Uterus (tissue), 4 donors: ENCODE results near the gene TSKU. TPM values are rescaled to one million over a fixed set of nuclear protein-coding genes. Genes with fewer than 3 reads are reported as not detected.

Experiments
- DNase-seq, 2 donors: peaks; one replicate each; pipeline ENCODE4 v3.0.0-alpha.2; 2019 to 2020
- H3K27ac ChIP-seq, 2 donors: fragments of 200-600 bp; sonication (generic); 1 replicate in 1 of 2; 2 replicates in 1 of 2; pipeline ENCODE4 v1.5.1; 2016 to 2018
- H3K27me3 ChIP-seq, 2 donors: fragments of 200-600 bp; sonication (generic); one replicate each; pipeline ENCODE4 v1.5.1; 2018 to 2019; ENCODE audit warnings: control low read depth in 1 of 2
- H3K36me3 ChIP-seq, 2 donors: fragments of 200-600 bp; sonication (generic); one replicate each; pipeline ENCODE4 v1.5.1; 2019; ENCODE audit warnings: control low read depth in 1 of 2
- H3K4me1 ChIP-seq, 2 donors: fragments of 200-600 bp; sonication (generic); one replicate each; pipeline ENCODE4 v1.5.1; 2018 to 2019; ENCODE audit warnings: control low read depth in 1 of 2
- H3K4me3 ChIP-seq, 2 donors: fragments of 200-600 bp; sonication (generic); 1 replicate in 1 of 2; 2 replicates in 1 of 2; pipeline ENCODE4 v1.5.1; 2018 to 2019; ENCODE audit warnings: mild to moderate bottlenecking in 1 of 2
- H3K9me3 ChIP-seq, 2 donors: fragments of 200-600 bp; sonication (generic); one replicate each; pipeline ENCODE4 v1.5.1; 2019; ENCODE audit warnings: control low read depth in 1 of 2
- CTCF ChIP-seq, 4 experiments: fragments of 200-600 bp in 2 of 4; fragments of 450-650 bp in 2 of 4; sonication (generic) in 2 of 4; IDR thresholded peaks; one replicate each; pipeline ENCODE4 v1.5.1; 2016 to 2019; ENCODE audit warnings: antibody characterized with exemption in 4 of 4, mild to moderate bottlenecking in 2 of 4, moderate library complexity in 1 of 4
- POLR2A ChIP-seq, 2 donors: fragments of 450-650 bp; IDR thresholded peaks; one replicate each; pipeline ENCODE4 v1.6.1; 2016; ENCODE audit warnings: antibody characterized with exemption in 2 of 2, mild to moderate bottlenecking in 1 of 2, moderate library complexity in 1 of 2
- intact Hi-C: fragments of 100-400 bp; cut with DNase I; formaldehyde crosslinking; loops from one replicate; pipeline ENCODE4 v1.15.1; 2023; ENCODE audit warnings: low total_unique reads
- total RNA-seq, 4 donors: library from RNA; depleted of rRNA in 3 of 4; stranded (reverse); fragments of >200 nt in 3 of 4; gene quantifications; one replicate each; pipeline versions ENCODE4 v1.1.0 to v1.2.4, GENCODE V29; 2014 to 2023
- donor health status: DM: yes; HTN: yes; CAD: no.

Gene TSKU
- total RNA-seq, 4 donors from 2014 or later = 19.4 to 108 (median 27.4) TPM

- intact Hi-C loops = loop anchor here (10.0 kb wide), 1 partner anchor 109 kb away; no protein-coding TSS in a partner anchor
- H3K4me3 ChIP-seq = no peak overlapping the region
- peak in 1 of 2 donors; percentile 13 for DNase-seq
- TF ChIP-seq CTCF (IDR thresholded peaks at IDR 0.05) (no peak), POLR2A (IDR thresholded peaks at IDR 0.05) (no peak)
- no peaks in the 10 kb centered on the region for H3K36me3 ChIP-seq
- H3K4me1 ChIP-seq = no peaks in the 10 kb centered on the region
- no peak overlapping the region for H3K27ac ChIP-seq
- no peaks in the 10 kb centered on the region for H3K27me3 ChIP-seq
- no peaks in the 10 kb centered on the region for H3K9me3 ChIP-seq
Observed at GRCh38 chr11:76805206-76805913, 22.2 kb downstream of the TSKU start.

- H3K4me1 ChIP-seq = no peaks in the 10 kb centered on the region
Observed at GRCh38 chr11:76806131-76806530, 23.0 kb downstream of the TSKU start.

GRCh38 chr11:76806608-76807205 is 23.6 kb downstream of the TSKU start:
- intact Hi-C loops = loop anchor here (10.0 kb wide), 1 partner anchor 108 kb away; no protein-coding TSS in a partner anchor
- Histone ChIP-seq H3K9me3 (no peaks in the 10 kb centered on the region), H3K36me3 (no peaks in the 10 kb centered on the region), H3K4me3 (no peak overlapping the region), H3K27ac (no peak overlapping the region), H3K27me3 (no peaks in the 10 kb centered on the region), H3K4me1 (no peaks in the 10 kb centered on the region)
- no peak for TF ChIP-seq POLR2A (IDR thresholded peaks at IDR 0.05)
- no peak for TF ChIP-seq CTCF (IDR thresholded peaks at IDR 0.05)
- no peak for DNase-seq

More at GRCh38 chr11:76806131-76806530, 23.0 kb downstream of the TSKU start:
- Histone ChIP-seq H3K27ac (no peak overlapping the region), H3K9me3 (no peaks in the 10 kb centered on the region), H3K4me3 (no peak overlapping the region), H3K27me3 (no peaks in the 10 kb centered on the region), H3K36me3 (no peaks in the 10 kb centered on the region)
- intact Hi-C loops = loop anchor here (10.0 kb wide), 1 partner anchor 109 kb away; no protein-coding TSS in a partner anchor
- no peak for TF ChIP-seq POLR2A (IDR thresholded peaks at IDR 0.05)
- TF ChIP-seq CTCF (IDR thresholded peaks at IDR 0.05) = no peak
- DNase-seq = peak in 1 of 2 donors; percentile 13

- Histone ChIP-seq H3K27ac (no peak overlapping the region), H3K4me1 (no peaks in the 10 kb centered on the region), H3K27me3 (no peaks in the 10 kb centered on the region), H3K9me3 (no peaks in the 10 kb centered on the region), H3K36me3 (no peaks in the 10 kb centered on the region), H3K4me3 (no peak overlapping the region)
- TF ChIP-seq POLR2A (IDR thresholded peaks at IDR 0.05) (no peak), CTCF (IDR thresholded peaks at IDR 0.05) (peak; percentile 75 to 78 (median 76))
- intact Hi-C loops = loop anchor here (10.0 kb wide), 1 partner anchor 107 kb away; no protein-coding TSS in a partner anchor
- peak; percentile 82 to 86 for DNase-seq
Observed at GRCh38 chr11:76807206-76807875, 24.2 kb downstream of the TSKU start.
